Fibroblast of pulmonary artery (primary cell): ENCODE data around the gene C1QTNF8.

ENCODE experiments used
- DNase-seq: peaks from one replicate; pipeline ENCODE4 v3.0.0-alpha.2; 2010; ENCODE audit warnings: low read depth
- H3K4me3 ChIP-seq: replicated peaks from 2 replicates; pipeline ENCODE4 v1.5.1; 2011; ENCODE audit warnings: low read depth, mild to moderate bottlenecking, control low read depth, low read length, moderate library complexity
- CTCF ChIP-seq: IDR thresholded peaks from 2 replicates; pipeline ENCODE4 v1.5.1; 2011; ENCODE audit warnings: mild to moderate bottlenecking, control low read depth, low read length, inconsistent platforms; ENCODE audit errors: missing control alignments

Gene C1QTNF8

GRCh38 chr16:1096169-1097082 lies at the start of gene C1QTNF8:
TSS of gene C1QTNF8 (minus strand) at chr16:1096244. CDS start at chr16:1094922, 1,322 bp downstream.
- no peak for DNase-seq
- H3K4me3 ChIP-seq: no peak within 1 kb of the TSS
- TF ChIP-seq CTCF: no peak

- DNase-seq: no peak
- TF ChIP-seq CTCF: no peak
- no peak overlapping the region for H3K4me3 ChIP-seq
Measured at GRCh38 chr16:1145383-1146100, 49.5 kb upstream of the C1QTNF8 start.

- TF ChIP-seq CTCF: no peak
- no peak overlapping the region for H3K4me3 ChIP-seq
- DNase-seq: no peak
Measured at GRCh38 chr16:1144476-1145382, 48.7 kb upstream of the C1QTNF8 start.

- no peak overlapping the region for H3K4me3 ChIP-seq
- no peak for DNase-seq
- no peak for TF ChIP-seq CTCF
Measured at GRCh38 chr16:1143761-1144450, 47.9 kb upstream of the C1QTNF8 start.

GRCh38 chr16:1142911-1143310 lies 46.9 kb upstream of the C1QTNF8 start:
- H3K4me3 ChIP-seq: no peak overlapping the region
- no peak for DNase-seq
- no peak for TF ChIP-seq CTCF

- DNase-seq: no peak
- no peak for TF ChIP-seq CTCF
- H3K4me3 ChIP-seq: no peak overlapping the region
Measured at GRCh38 chr16:1141716-1142115, 45.7 kb upstream of the C1QTNF8 start.
